ENCODE measurements around the gene PNLIPRP1.

GRCh38 chr10:116588995-116589394 lies 1.8 kb upstream of the PNLIPRP1 start:
- TF ChIP-seq CTCF (IDR thresholded peaks at IDR 0.05 in 4 of 5, conservative IDR thresholded peaks at IDR 0.05 in 1 of 5) = no peak
- no peak for TF ChIP-seq POLR2A (IDR thresholded peaks at IDR 0.05)
